ENCODE results near the gene AMH.
"Not testable (repeated sequence)": the region's sequence is repeated elsewhere in the genome, so short reads cannot be mapped to it uniquely, and the experiment has no call there.

Gene AMH

DNA sequence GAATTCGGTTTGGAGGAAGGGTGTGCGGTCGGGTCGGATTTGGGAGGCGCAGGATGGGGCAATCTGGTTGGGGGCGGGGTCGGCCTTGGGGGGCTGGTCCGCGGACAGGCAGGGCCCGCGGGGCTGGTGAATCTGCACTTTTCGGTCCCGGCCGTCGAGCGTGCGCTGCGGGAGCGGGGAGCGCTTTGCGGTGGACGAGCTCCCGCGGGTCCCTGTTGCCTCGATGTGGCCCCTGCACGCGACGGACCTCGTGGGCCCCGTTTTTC lies 21.0 kb downstream of the AMH start:
- no peak for DNase-seq (ENCODE audit: low read depth in 2 of 2)

DNA sequence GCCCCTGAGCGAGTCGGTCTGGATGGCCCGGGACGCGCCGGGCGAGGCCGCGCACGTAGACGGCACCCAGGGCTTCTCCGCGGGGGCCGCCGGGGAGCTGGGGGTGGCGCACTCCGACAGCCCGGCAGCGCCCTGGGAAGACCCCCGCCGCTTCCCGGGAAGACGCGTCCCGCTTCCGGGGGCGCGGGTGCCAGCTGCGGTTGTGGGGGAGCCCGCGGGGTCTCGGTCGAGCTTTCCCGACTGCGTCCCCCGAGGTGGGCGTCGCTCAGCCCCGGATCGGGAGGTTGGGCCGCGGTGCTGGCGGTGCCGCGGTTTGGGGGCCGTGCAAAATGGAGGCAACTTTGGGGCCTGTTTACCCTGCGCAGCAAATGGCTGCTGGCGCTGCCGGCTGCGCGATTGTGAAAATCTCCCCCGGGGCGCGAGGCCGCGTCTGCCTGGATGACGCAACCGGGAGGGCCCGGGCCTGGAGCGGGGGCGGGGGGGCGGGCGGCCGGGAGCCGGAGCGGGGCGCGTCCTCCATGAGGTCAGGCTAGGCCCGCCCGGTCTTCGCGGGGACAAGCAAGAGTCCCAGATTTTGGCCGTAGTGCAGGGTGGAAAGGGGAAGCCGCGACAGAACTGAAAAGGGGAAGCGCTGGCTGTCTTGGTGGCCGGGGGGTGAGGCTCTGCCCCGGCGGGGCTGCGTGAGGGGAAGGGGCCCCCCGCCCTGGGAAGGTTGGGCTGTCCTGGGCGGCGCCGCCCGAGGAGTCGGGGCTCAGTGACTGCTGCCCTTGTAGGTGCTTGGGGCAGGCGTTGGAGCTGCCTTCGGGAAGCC lies 21.5 kb downstream of the AMH start:
- peak; percentile 61 to 65 for DNase-seq (ENCODE audit: low read depth in 2 of 2)

DNA sequence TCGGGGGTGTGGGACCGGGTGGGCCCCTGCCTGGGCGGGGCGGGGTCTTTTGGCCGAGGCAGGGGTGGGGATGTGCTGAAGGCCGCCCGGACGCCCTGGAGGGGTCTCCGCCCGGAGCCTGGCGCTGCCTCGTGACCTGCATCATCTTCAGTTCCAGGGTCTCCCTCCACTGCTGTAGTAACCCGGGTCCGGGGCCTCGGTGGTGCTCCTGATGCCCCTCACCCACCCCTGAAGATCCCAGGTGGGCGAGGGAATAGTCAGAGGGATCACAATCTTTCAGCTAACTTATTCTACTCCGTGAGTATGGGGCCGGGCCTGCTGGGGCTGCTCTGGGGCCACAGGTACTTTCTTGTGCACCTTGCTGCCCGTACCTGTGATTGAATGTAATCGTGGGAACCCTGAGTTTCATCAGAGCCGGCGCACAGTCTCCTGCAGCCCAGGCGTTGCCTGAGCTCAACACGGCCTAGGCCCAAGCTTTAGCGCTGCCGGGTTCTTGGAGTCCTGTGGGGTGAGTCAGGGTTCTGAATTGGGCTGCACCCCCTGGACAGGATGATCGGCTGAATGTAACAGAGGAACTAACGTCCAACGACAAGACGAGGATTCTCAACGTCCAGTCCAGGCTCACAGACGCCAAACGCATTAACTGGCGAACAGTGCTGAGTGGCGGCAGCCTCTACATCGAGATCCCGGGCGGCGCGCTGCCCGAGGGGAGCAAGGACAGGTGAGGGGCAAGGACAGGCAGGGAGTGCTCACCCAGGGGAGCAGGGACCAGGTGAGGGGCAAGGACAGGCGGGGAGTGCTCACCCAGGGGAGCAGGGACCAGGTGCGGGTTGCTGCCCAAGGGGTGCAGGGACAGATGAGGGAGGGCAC lies 22.3 kb downstream of the AMH start:
- no peak for DNase-seq (ENCODE audit: low read depth in 2 of 2)

DNA sequence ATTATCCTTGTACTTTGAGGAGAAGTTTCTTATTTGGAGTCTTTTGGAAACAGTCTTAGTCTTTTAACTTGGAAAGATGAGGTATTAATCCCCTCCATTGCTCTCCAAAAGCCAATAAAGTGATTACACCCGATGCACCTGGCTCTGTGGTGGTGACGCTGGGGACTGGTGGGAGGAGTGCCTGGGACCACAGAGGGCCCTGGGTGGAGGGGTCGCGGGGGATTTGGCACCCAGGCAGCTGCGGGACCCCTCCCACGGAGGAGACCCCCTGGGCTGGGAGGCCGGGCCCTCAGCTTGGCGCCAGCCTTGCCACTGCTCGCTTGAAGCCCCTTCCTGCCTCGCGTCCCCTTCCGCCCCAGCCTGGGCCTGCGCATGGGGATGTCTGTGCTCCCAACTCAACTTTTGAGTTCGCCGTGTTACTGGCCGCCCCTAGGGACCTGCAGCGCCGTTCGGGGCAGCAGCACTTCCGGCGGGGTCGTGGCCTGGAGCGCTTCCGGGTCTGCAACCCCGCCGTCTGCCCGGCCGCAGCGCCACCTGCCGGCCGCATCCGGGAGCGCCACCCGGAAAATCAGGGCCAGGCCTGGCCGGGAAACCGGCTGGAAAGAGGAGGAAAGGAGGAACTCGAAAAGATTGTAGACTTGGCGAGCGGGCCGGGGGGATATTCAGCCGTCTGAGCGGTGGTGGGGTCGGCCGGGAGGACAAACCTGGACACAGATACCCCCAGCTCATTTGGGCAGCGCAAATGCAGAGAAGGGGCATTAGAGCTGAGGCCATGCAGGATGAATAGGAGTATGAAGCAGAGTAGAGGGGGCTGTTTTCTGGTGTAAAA lies 24.4 kb downstream of the AMH start:
- DNase-seq (ENCODE audit: low read depth in 2 of 2) = no peak

DNA sequence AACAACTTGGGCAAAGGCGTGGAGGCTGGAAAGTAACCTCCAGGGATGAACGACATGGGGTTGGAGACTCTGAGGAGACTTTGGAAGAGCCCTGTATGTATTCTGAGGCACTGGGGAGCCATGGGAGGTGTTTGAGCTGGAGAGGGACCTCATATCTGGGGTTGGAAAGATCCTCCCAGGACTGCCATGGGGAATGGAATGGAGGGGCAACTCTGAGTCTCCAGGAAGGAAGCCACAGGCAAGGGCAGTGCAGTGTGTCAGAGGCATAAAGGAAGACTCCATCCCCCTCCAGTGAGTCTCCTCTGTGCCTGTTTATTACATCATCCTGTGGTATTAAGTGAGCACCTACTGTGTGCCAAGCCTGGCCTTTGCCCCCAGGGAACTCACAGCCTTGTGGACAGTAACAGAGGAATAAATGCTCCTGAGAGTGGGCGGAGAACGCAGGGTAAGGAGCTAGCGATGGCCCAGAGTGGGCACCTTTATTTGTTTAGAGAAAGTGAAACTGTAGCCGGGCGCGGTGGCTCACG lies 25.1 kb downstream of the AMH start:
- DNase-seq (ENCODE audit: low read depth in 2 of 2) = no peak

DNA sequence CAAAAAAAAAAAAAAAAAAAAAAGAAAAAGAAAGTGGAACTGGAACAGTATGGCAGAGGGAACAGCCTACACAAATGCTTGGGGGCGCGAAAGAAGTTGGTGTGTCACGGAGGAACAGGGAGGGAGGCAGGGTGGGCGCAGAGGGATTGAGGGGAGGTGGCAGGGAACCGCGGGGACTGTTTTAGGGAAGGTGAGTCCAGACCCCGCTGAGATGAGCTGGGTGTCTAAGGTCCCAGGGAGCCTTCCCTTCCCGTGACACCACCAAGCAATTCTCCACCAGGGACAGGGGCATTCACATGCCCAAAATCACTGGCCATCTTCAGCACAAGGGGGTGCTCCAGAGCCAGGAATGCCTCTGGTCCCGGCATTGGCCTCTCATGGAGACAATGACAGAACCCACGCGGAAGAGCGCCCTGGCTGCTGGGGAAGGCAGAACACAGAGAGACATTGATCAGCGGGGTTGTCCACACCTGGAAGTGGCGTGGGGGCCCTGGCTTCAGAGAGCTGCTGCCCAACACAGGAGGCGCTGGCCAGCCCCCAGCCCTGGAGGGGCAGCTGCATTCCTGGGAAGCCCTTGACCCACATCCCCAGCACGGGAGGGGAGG lies 25.9 kb downstream of the AMH start:
- no peak for DNase-seq (ENCODE audit: low read depth in 2 of 2)

DNA sequence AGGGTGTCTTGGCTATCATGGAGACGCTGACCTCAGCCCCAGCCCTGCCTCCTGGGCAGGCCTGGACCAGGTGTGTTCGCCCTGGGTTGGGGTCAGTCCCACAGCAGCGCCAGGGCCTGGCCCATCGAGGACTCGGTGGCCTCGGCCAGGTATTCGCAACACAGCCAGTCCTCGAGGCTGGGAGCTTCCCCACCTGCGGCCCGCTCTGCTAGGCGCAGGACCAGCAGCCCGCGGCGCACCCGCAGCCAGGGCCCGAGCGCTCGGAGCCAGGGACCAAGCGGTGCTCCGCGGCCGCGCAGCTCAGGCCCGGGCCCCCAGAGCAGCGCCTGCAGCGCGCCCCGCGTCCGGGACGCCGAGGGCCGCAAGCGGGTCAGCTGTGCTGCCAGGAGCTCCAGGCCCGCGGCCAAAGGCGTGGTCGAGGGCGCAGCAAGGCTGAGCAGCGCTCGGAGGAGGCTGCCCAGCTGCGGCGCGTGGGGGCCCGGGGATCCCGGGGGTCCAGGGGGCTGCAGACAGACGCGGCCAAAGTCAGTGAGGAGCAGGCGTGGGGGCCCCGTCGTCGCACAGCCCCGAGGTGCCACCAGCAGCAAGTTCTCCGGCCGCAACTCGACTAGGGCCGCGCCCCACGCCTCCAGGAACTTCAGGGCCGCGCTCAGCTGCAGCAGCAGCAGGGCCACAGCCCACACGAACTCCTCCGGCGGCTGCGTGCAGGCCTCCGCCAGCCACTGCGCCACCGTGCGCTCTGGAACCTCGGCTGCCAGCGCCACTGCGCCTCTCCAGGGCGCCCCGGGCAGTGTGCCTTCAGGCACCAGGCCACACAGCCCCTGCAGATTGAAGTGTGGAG lies 26.7 kb downstream of the AMH start:
- DNase-seq (ENCODE audit: low read depth in 2 of 2) = no peak

DNA sequence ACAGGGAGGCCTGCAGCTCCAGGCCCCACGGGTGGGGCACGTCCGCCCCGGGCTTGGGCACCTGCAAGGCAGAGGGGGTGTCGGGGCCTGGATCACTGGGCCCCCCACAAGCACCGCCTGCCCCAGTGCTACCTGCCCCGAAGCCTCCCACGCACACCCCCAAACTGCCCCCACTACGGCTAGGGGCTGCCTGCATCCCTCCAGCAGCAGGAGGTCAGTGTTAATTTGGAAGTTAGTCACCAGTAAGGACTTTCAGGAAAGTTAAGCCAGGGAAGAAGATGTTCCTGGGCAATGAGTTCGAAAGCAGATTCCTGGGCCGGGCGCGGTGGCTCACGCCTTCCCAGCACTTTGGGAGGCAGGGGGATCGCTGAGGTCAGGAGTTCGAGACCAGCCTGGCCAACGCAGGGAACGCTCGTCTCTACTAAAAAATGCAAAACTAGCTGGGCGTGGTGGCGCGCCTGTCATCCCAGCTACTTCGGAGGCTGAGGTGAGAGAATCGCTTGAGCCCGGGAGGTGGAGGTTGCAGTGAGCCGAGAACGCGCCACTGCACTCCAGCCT lies 27.4 kb downstream of the AMH start:
- no peak for DNase-seq (ENCODE audit: low read depth in 2 of 2)

DNA sequence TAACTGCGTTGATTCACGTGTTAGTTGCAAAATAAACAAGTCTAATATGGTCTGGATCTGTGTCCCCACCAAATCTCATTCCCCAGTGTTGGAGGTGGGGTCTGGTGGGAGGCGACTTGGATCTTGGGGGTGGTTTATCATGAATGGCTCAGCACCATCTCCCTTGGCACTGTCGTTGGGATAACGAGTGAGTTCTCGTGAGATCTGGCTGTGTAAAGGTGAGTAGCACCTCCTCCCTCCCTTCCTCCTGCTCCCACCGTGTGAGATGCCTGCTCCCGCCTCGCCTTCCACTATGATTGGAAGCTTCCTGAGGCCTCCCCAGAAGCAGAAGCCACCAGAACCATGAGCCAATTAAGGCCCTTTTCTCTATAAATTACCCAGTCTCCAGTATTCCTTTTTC lies 28.0 kb downstream of the AMH start:
- DNase-seq (ENCODE audit: low read depth in 2 of 2) = no peak

DNA sequence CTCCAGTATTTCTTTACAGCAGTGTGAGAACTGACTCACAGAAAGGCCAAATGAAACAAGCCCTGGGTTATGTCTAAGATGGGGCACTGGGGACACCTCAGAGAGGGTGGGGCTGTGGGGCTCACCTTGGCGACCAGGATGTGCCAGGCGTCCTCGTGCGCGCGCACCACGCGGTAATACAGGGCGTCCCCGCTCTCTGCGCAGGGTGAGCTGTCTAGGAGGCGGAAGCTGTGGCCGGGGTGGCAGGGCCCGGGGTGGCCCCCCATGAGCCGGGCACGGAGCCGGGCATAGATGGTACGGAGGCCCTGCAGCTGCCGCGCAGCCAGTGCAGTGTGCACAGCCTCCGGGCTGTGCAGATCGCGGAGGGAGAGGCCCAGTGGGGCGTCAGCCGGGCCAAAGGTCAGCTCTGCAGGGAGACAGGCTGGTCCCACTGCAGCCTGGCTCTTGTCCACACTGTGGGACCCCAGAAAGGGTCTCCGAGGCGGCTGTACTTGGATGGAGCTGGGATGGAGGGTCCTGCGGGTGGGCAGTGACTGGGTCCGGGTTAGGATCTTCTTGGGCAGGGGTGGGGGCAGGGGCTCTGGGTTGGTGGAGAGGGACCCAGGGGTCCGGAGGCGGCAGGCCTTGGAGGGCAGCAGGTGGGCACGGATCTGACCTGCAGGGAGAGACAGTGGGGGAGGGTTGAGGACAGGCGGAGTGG lies 29.5 kb downstream of the AMH start:
- DNase-seq (ENCODE audit: low read depth in 2 of 2) = no peak

DNA sequence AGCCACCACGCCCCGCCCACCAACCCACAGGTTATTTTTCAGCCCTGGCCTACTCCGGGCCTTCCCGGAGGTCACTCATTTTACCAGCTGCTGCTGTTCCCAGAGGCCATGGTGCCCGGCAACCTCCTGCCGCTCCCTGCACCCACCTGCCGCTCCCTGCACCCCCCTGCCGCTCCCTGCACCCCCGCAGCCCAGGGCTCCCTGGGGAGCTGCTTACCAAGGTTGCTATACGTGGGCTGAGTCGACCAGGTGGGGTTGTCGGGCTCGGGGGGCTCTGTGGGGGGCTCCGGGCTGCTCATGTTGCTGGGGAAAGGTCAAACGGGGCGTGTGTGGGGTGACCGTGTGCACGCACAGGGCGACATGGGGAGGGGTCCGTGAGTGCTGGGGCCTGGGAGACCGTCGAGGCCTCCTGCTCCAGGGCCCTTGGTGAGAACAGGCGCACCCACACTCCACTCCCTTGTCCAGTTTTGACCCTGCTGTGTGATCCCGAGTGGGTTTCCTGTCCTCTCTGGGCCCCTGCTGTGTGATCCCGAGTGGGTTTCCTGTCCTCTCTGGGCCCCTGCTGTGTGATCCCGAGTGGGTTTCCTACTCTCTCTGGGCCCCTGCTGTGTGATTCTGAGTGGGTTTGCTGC lies 31.6 kb downstream of the AMH start:
- DNase-seq (ENCODE audit: low read depth in 2 of 2) = no peak

DNA sequence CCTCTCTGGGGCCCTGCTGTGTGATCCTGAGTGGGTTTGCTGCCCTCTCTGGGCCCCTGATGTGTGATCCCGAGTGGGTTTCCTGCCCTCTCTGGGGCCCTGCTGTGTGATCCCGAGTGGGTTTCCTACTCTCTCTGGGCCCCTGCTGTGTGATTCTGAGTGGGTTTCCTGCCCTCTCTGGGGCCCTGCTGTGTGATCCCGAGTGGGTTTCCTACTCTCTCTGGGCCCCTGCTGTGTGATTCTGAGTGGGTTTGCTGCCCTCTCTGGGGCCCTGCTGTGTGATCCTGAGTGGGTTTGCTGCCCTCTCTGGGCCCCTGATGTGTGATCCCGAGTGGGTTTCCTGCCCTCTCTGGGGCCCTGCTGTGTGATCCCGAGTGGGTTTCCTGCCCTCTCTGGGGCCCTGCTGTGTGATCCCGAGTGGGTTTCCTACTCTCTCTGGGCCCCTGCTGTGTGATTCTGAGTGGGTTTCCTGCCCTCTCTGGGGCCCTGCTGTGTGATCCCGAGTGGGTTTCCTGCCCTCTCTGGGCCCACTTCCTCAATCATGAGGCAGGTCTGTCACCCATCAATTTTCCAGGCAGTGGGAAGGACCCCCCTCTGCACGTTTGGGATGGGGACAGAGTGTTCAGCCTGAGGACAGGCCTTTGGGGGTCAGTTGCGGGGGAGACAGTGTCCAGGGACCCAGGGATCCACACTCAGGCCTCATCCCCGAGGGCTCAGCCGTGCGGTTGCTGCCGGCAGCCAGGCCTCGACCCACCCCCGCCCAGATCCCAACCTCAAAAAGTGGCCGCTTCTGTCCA lies 32.3 kb downstream of the AMH start:
- not testable (repeated sequence) for DNase-seq (ENCODE audit: low read depth in 2 of 2)

DNA sequence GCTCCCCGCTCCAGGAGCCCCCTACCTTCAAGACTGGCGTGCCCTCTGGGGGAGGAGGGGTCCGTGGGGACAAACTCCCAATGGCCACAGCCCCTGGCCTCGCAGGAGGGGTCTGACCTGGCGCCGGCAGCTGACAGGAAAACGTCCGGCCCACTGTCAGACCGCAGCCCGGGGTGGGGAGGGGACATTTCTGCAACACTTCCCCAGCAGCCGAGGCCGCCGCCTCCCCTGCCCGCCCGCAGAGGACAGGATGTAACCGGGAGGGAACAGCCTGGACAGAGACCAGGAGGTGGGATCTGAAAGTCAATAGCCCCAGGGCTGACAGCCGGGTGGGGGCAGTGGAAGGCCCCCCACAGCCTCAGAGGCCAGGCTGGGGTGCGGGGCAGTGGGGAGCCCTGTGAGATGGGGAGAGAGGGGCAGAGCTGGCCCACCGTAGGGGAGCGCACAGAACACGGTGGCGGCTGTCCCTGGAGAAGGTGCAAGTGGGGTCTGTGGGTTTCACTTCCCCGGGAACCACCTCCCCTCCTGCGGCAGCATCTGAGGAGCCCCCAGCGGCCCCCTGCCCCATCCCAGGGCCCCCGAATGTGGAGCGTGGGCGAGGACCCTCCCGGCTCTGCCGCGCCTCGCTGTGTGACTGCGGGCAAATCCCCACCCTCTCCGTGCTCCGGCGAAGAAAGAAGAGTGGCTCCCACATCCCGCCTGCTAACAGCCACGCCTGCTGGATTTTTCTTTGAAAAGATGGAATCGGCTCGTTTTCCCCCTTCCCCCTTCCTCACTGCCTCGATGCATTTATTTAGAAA lies 33.1 kb downstream of the AMH start, which contains the start of gene PEAK3:
PEAK3 (minus strand) TSS at position 114 of the 800 bp plus-strand sequence. CDS start 1,244 bp downstream, outside the sequence.
- no peak for DNase-seq (ENCODE audit: low read depth in 2 of 2)

DNA sequence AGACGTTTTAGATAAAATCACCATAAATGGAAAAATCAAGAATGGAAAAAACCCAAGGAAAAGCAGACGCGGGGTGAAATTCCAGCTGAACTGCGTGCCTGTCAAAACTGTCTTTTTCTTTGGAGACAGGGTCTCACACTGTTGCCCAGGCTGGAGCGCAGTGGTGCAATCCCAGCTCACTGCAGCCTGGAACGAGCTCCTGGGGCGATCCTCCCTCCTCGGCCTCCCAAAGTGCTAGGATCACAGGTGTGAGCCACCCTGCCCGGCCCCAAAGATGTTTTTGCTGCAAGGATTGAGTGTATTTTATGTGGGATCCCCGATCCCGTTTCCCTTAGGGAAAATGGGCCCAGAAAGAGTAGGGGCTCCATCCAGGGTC lies 33.7 kb downstream of the AMH start:
- no peak for DNase-seq (ENCODE audit: low read depth in 2 of 2)

DNA sequence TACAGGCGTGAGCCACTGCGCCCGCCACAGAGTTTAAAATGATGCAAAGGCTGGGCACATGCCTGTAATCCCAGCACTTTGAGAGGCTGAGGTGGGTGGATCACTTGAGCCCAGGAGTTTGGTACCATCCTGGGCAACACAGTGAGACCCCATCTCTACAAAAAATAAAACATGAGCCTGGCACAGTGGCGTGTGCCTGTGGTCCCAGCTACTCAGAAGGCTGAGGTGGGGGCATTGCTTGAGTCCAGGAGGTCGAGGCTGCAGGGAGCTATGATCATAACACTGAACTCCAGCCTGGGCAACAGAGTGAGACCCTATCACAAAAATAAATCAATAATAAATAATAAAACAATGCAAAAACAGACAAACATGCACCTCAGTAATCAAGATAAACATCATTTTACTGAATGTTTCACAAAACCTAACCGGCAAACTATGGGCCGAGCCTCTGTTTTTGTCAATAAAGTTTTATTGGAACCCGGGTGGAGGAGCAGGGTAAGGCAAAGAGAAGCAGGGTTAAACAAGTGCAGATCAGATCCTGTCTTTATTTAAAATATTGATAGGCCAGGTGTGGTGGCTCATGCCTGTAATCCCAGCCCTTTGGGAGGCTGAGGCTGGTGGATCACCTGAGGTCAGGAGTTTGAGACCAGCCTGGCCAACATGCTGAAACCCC lies 34.8 kb downstream of the AMH start:
- no peak for DNase-seq (ENCODE audit: low read depth in 2 of 2)

DNA sequence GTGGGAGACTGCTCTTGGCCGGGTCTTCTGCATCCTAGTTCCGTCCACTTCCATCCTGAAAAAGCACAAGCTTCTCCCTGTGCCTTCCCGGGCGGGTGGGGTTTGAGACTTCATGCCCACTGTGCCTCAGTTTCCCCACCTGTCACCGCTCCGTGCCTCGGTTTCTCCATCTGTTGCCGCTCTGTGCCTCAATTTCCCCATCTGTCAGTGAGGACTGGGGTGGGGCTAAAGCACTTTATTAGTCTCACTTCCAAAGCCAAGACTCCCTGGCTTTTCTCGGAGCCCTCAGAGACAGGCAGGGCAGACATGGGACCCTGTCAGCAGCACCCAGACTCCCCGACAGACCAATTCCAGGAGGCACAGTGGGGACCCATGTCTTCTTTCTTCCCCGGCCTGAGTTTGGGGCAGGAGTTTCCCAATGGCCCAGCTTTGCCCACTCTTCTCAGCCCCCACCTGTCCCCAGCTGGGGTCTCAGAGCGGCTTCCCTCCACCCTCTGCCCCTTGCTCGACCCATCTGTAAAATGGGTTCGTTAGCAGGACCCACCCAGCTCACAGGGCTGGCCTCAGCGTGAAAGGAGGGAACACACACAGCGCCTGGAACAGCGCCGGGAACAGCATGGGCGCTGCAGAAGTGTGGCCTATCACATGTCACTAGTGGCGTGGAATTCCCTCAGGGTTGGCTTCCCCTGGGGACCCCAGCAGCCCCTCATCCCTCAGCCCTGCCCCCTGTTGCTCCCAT lies 37.4 kb downstream of the AMH start:
- DNase-seq (ENCODE audit: low read depth in 2 of 2) = no peak

Measured in fibroblast of skin of left biceps (primary cell).